Tibial artery (tissue), 4 donors: ENCODE data around the gene NFX1.

Experiments used
- DNase-seq, 2 donors: peaks; one replicate each; pipeline ENCODE4 v3.0.0-alpha.2; 2019
- H3K27ac ChIP-seq, 2 donors: fragments of 200-600 bp; sonication (generic) in 1 of 2; 1 replicate in 1 of 2; 2 replicates in 1 of 2; pipeline ENCODE4 v1.5.1; 2018 to 2019; ENCODE audit warnings: mild to moderate bottlenecking in 1 of 2
- H3K27me3 ChIP-seq, 2 donors: fragments of 200-600 bp; sonication (generic) in 1 of 2; one replicate each; pipeline versions ENCODE4 v1.5.1 to v1.6.0; 2016 to 2019
- H3K36me3 ChIP-seq, 3 donors: fragments of 200-600 bp; sonication (generic) in 2 of 3; one replicate each; pipeline ENCODE4 v1.5.1; 2016 to 2019; ENCODE audit warnings: mild to moderate bottlenecking in 2 of 3
- H3K4me1 ChIP-seq, 4 donors: fragments of 200-600 bp; sonication (generic) in 2 of 4; 1 replicate in 3 of 4; 2 replicates in 1 of 4; pipeline ENCODE4 v1.5.1; 2016 to 2019
- H3K4me3 ChIP-seq, 2 donors: fragments of 200-600 bp; sonication (generic) in 1 of 2; 1 replicate in 1 of 2; 2 replicates in 1 of 2; pipeline ENCODE4 v1.5.1; 2018 to 2019; ENCODE audit warnings: mild to moderate bottlenecking in 2 of 2
- H3K9me3 ChIP-seq, 3 donors: fragments of 200-600 bp; sonication (generic) in 1 of 3; one replicate each; pipeline ENCODE4 v1.5.1; 2016 to 2019
- intact Hi-C: fragments of 100-400 bp; cut with DNase I; formaldehyde crosslinking; loops from one replicate; pipeline ENCODE4 v1.15.0; 2023; ENCODE audit warnings: low total_unique reads
- TF ChIP-seq, protein P1 (sequence below), 2 experiments: fragments of 200-600 bp in 1 of 2; fragments of 450-650 bp in 1 of 2; IDR thresholded peaks; one replicate each; pipeline ENCODE4 v1.5.1; 2017 to 2019; ENCODE audit warnings: antibody characterized with exemption in 2 of 2, mild to moderate bottlenecking in 1 of 2, moderate library complexity in 1 of 2

Gene NFX1

DNA sequence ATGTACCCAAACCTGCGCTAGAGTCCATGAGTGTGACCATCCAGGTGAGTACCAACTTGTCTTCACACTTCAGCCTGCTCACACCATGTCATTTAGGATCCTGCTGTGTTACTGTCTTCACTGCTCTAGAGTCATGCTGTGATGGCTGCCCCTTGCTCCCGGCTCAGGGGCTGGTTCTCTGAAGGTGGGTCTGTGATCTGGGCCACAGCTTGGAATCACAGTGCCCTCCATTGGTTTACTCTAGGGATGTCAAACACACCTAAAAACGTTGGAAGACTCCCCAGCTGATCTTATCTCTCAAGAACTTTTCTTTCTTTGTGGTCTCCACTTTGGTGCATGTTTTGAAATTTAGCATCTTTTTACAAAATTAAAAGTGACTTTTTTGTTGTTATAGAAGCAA is 53.8 kb downstream of the NFX1 start:
- Histone ChIP-seq H3K27ac (no peak overlapping the region), H3K36me3 (peaks cover 84 to 99% (median 98%) of the 10 kb centered on the region in 3 donors), H3K9me3 (no peaks in the 10 kb centered on the region), H3K4me1 (no peaks in the 10 kb centered on the region), H3K27me3 (no peaks in the 10 kb centered on the region), H3K4me3 (no peak overlapping the region)
- intact Hi-C loops = no loop called here
- no peak for DNase-seq
- TF ChIP-seq, protein P1, sequence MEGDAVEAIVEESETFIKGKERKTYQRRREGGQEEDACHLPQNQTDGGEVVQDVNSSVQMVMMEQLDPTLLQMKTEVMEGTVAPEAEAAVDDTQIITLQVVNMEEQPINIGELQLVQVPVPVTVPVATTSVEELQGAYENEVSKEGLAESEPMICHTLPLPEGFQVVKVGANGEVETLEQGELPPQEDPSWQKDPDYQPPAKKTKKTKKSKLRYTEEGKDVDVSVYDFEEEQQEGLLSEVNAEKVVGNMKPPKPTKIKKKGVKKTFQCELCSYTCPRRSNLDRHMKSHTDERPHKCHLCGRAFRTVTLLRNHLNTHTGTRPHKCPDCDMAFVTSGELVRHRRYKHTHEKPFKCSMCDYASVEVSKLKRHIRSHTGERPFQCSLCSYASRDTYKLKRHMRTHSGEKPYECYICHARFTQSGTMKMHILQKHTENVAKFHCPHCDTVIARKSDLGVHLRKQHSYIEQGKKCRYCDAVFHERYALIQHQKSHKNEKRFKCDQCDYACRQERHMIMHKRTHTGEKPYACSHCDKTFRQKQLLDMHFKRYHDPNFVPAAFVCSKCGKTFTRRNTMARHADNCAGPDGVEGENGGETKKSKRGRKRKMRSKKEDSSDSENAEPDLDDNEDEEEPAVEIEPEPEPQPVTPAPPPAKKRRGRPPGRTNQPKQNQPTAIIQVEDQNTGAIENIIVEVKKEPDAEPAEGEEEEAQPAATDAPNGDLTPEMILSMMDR (IDR thresholded peaks at IDR 0.05) = no peak

DNA sequence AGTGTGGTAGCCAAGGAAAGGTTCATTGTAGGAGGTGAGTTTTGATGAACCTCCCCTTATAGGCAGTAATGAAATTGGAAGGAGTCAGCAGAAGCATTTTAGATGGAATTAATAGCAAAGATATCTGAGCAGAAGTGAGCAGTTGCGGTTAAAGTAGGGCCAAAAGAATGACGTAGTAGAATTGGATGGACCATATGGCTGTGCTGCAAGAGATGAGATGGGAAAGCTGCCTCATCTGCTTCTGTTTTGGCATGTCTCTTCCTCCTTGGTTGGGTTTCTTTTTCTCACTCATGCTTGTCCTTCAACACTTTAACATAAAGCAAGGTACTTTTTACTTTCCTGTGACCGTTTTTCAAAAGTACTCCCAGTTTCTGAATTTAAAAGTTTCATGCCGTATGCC is 56.2 kb downstream of the NFX1 start:
- intact Hi-C loops = no loop called here
- DNase-seq = no peak
- Histone ChIP-seq H3K27ac (no peak overlapping the region), H3K4me3 (no peak overlapping the region), H3K27me3 (no peaks in the 10 kb centered on the region), H3K4me1 (peaks cover 0 to 15% (median 12%) of the 10 kb centered on the region in 4 donors), H3K9me3 (no peaks in the 10 kb centered on the region), H3K36me3 (peaks cover 62 to 76% (median 75%) of the 10 kb centered on the region in 3 donors)
- TF ChIP-seq, protein P1 (IDR thresholded peaks at IDR 0.05) = no peak

DNA sequence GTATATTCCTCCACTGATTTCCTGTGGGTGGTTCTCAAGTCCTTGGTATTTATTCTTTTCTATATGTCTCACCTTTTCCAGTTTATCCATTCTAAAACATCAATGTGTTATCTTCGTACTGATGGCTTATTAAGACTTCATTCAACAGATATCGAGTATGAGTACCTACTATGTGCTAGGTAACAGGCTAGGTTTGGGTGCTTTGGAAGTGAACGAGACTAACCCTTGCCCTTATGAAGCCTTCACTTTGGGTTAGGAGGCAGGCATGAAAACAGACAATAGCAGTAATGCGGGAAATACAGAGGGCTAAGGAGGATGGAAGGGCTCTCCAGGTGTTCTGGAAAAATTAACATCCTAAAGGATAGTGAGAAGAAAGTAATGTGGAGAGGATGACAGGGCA is 58.7 kb downstream of the NFX1 start:
- TF ChIP-seq, protein P1 (IDR thresholded peaks at IDR 0.05) = no peak
- peak overlapping the region in 1 of 2 donors; percentile 70 for H3K27ac ChIP-seq
- H3K36me3 ChIP-seq = peaks cover 41 to 61% (median 59%) of the 10 kb centered on the region in 3 donors

DNA sequence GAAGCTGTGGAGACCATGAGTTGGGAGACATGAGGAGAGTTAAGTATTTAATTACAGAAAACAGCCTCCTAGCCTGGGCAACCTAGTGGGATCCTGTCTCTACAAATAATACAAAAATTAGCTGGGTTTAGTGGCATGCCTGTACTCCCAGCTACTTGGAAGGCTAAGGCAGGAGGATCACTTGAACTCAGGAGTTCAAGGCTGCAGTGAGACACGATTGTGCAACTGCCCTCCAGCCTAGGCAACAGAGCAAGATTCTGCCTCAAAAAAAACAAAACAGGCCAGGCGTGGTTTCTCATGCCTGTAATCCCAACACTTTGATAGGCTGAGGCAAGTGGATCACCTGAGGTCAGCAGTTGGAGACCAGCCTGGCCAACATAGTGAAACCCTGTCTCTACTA is 59.4 kb downstream of the NFX1 start:
- TF ChIP-seq, protein P1 (IDR thresholded peaks at IDR 0.05) = no peak
- Histone ChIP-seq H3K4me3 (no peak overlapping the region), H3K36me3 (peaks cover 38 to 61% (median 52%) of the 10 kb centered on the region in 3 donors), H3K27me3 (no peaks in the 10 kb centered on the region), H3K27ac (peak overlapping the region; percentile 70 to 73), H3K9me3 (no peaks in the 10 kb centered on the region), H3K4me1 (peaks cover 0 to 15% (median 12%) of the 10 kb centered on the region in 4 donors)
- intact Hi-C loops = no loop called here
- no peak for DNase-seq

More for the DNA sequence above, 58.7 kb downstream of the NFX1 start:
- H3K4me3 ChIP-seq = no peak overlapping the region
- H3K27me3 ChIP-seq = no peaks in the 10 kb centered on the region
- H3K4me1 ChIP-seq = peaks cover 0 to 15% (median 12%) of the 10 kb centered on the region in 4 donors
- DNase-seq = no peak
- no peaks in the 10 kb centered on the region for H3K9me3 ChIP-seq
- intact Hi-C loops = no loop called here

DNA sequence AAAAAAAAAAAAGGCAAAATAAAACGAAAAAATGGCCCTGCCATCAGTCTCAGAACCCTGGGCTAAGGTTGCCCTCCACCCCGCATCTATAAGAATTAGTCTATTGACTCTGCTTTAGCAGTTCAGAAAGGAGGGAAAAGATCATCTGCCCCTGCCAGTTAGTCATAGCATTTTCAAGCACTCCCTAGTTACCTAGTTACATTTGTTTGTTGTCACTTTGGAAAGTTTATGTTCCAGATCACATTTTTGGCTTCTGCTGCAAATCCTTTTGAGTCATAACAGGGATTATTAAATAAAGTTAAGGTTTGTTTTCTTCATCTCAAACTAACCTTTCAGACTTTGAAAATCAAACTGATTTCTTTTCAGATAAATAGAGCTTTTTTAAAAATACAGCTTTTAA is 60.0 kb downstream of the NFX1 start:
- H3K27ac ChIP-seq = peak overlapping the region; percentile 70 to 73

More for the DNA sequence above, 60.0 kb downstream of the NFX1 start:
- DNase-seq = no peak
- TF ChIP-seq, protein P1 (IDR thresholded peaks at IDR 0.05) = no peak
- H3K9me3 ChIP-seq = no peaks in the 10 kb centered on the region
- no peak overlapping the region for H3K4me3 ChIP-seq
- intact Hi-C loops = no loop called here
- H3K27me3 ChIP-seq = no peaks in the 10 kb centered on the region
- H3K36me3 ChIP-seq = peaks cover 35 to 60% (median 46%) of the 10 kb centered on the region in 3 donors
- peaks cover 0 to 15% (median 12%) of the 10 kb centered on the region in 4 donors for H3K4me1 ChIP-seq
